GM19395 (cell line): ENCODE measurements around the gene KRT7.

Experiments used
- ATAC-seq: cut with Tn5 transposase; IDR thresholded peaks from one replicate; pipeline ENCODE4 v1.9.1; 2021; ENCODE audit warnings: mild to moderate bottlenecking, moderate library complexity; ENCODE audit not compliant: unreplicated experiment

Gene KRT7

GRCh38 chr12:52232674-52233461 is at the start of gene KRT7:
TSS of gene KRT7 (plus strand) at chr12:52233243. CDS start at chr12:52233297, 54 bp downstream.
- ATAC-seq = no peak

- ATAC-seq = no peak
Measured at GRCh38 chr12:52183544-52183910, 49.5 kb upstream of the KRT7 start.

DNA sequence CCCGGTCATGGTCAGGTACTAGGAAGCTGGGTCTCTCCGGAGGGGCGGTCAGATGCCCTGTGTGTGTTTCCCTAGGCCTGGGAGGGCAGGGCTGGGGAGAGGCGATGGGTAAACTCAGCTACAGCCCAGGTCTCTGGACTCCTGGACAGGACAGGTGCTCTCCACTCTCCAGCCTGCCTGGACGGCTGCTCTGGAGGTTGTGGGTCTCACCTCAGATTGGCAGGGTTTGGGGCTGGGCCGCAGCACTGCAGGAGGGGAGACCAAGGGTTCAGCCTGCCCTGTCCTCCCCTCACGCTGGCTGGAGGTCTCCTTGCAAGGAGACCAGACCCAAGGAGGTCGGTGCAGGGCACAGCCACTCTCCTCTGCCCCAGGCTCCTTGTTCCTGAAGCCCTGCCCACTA is 49.1 kb upstream of the KRT7 start:
- ATAC-seq = no peak

DNA sequence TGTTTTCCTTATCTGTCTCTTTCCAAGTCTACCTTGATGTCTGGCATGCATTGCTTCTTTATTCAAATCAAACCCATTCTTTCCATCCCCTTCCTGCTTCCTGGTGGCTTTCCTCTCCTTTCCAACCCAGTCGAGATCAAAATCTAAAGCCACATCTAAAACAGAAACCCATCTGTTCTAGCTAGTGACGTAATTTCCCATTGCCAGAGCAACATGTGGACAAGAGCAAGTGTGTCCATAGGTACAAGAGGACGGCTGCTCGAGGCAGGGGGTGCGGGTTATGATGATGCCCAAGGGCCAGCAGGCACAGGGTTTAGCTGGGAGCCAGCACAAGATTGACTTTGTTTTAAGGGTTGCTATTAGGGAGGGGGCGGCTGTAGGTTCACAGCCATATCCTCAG is 48.2 kb upstream of the KRT7 start:
- no peak for ATAC-seq

DNA sequence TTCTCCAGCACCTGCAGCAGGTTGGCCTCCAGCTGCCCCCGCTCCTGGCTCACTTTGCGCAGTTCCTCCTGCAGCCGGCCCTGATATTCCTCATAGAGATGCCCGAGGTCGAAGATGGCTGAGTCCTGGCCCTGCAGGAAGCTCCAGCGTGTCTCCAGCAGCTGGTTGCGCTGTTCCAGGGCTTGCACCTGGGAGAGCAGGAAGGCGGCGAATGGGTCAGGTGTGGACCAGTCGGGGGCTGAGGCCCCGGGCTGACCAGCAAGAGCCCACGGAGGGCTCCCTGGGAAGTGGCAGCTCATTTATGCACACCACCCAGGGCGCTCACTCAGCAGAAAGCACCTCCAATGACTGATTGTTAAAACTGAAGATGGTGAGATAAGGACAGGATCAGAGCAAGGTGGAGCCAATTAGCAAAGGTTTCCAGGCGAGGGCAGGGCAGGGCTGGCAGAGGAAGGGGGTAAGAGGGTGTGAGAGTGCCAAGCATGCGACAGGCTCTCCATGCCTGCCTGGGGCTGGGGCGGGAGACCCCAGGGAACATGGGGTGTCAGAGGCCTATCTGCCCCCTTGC is 47.6 kb upstream of the KRT7 start:
- ATAC-seq = no peak

DNA sequence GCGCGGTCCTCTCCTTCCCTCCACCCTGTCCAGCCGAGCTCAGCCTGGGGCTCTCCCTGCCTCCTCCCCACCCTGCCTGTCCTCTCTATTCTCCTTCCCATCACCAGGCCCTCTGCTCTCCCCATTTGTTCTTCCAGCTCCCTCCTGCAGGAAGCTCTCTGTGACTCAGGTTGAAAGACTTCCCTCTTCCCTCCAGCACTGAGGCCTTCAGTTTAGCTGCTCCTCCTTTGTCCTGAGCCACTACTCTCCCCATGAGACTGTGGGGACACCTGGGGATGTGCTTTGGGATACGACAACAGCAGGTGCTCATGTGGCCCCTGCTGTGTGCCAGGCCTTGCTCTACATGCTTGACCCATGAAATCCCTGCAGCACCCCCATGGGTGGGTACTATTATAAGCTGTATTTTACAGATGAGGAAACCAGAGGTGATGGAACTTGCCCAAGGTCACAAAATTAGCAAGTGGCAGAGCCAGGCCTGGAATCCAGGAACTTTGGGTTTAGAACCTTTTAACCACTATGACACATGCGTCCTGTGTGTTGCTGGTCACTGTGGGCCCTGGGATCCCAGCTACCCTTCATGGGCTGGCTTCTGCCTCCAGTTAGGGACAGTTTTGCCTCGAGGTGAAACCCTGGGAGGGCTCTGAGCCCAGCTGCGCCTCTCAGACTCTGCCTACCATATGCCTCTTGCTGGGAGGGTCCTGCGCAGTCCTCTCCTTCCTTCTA is 46.8 kb upstream of the KRT7 start:
- no peak for ATAC-seq

GRCh38 chr12:52187206-52187605 is 45.8 kb upstream of the KRT7 start:
- ATAC-seq = no peak

DNA sequence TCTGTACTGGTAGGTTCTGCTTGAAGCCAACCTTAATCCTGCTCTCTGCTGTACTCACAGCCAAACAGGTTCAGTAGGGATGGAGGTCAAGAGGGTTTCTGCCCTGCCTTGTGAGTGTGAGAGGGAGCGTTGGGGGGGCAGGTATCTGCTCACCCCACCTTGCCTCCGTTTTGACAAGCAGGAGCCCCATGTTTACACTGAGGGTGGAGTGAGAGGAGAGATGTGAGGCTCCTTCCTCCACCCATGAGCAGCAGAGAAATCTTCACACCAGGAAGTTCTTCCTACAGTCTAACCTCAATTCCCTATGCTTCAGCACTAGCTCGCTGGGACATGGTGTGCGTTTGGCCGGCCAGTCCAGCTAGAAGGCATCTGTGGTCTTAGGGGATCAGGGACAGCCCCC is 45.4 kb upstream of the KRT7 start:
- no peak for ATAC-seq

- ATAC-seq = no peak
Measured at GRCh38 chr12:52188658-52189057, 44.4 kb upstream of the KRT7 start.

DNA sequence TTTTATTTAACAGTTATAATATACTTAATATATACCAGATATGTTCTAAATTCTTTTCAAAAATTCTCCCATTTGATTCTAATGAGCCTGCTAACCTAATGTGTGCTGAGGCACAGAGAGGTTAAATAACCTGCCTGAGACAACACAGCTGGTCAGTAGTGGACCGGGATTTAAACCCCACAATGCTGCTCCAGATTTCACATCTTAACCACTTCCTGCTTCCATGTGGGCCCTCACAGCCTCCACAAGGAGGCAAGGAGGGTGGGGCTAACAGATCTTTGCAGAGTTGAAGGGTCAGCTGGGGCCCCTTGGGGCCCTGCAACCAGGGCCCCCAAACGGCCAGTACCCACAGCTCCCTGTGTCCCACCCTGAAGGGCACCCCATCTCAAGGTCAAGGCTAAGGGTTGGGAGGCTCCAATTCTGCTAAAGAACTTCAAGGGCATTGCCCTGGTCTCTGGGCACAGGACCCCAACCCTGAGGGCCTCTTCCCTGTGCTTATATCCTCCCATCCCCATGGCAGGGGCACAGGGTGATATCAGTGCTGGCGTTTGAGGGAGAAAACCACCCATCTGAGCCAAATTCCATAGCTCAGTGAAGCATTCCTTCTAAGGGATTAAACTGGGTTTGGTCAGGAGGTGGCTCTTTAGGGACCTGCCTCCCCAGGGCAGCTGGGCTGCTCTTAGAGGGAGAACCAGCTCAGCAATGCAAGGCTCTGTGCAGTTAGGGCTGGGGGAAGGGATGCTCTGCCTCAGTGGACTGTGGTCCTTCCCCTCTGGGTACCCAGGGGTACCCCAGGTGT is 43.5 kb upstream of the KRT7 start:
- no peak for ATAC-seq

DNA sequence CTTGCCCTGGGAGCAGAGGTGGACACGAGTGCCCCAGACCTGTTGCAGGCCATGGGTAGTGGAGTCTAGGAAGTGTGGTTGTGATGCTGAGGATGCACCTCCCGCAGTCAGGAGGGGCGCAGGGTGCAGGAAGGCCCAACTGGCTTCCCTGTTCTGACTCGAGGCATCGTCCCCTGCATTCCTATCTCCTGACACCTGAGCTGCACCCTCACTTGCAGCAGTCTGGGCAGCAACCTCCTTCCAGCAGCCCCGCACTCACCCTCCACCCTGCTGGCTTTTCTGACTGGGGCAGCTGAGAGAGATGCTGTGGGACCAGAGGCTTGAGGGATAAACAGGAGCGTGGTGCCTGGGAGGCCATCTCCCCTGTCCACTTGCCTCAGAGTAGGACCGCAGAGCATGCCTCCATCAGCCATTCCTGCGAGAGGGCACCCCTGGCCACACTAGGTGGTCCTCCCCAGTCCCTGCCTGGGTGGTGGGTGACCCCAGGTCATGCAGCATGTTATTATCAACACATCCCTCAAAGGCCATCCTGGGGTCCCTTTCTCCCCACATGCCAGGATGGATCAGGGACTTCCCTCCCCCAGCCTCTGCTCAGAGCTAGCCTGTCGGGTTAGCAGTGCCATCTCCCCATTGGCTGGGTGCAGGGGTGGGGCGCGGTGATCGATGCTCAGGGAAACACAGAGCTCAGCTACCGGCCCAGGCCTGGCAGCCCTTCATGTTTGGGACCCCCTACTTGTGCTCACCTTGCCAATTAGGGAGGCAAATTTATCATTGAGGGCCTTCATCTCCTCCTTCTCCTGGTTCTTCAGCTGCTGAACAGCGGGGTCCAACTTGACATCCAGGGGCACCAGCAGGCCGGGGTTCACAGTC is 41.9 kb upstream of the KRT7 start:
- ATAC-seq = no peak

DNA sequence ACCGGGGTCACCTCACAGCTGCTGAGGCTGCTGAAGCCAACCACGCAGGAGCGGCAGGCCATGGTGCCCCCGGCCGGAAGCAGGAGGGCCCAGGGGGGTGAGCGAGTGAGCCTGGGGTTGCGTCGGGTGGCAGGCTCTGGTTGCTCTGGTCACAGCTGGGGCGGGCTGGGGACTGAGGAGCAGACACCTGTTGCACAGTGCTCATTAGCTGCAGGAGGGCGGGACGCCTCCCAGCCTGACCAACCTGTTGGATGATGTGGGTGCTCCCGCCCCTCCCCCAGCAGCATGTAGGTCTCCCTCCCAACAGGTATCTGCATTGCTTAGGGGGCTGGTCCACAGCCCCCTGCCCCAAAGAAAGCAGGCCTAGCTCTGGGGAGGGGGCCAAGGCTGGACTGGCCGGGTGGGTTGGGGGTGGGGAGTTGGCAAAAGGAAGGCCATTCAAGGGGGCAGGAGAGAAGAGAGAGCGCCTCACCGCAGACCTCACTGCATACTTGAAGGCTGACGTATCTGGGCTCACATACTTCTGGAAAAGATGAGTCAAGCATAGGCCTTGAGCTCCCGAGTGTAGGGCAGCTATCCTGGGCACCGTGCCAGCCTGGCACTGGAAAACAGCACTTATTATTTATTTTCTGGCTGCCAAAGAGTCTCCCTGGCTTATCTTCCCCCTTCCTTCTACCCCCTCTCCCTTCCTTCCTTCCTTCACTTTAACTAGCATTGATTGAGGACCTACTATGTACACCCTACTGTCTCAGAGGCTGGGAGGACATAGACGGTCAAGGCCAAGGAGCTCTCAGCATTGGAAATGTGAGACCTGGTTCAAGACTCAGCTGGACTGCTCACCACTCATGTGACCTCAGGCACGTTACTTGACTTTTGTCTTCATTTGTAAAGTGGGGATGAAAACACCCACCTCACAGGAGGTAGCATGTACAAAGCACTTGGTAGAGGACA is 40.9 kb upstream of the KRT7 start, which contains the start of gene KRT80:
KRT80 (minus strand) TSS at position 174 of the 951 bp plus-strand sequence; CDS start at position 62, 112 bp downstream.
- no peak for ATAC-seq

- no peak for ATAC-seq
Measured at GRCh38 chr12:52193532-52193931, 39.5 kb upstream of the KRT7 start.

DNA sequence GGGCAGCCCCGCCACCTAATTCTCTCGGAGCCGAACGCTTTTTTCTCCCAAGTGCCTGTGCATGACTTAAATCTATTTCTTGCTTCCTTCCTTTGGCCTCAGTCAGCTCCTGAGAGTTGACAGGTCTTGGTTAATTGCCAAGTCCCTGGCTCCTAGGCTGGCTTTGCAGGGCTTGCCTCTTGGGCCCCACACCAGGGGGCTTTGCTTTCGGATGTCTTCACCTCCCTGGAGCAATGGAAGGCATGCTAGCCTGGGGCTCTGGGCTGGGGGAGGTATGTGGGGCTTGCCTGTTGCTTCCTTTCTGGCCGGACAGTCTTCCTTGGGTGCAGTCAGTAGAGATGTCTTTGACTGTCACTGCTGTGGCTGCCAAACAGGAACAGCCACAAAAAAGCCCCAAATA is 39.1 kb upstream of the KRT7 start:
- ATAC-seq = no peak

- no peak for ATAC-seq
Measured at GRCh38 chr12:52195065-52195730, 37.8 kb upstream of the KRT7 start.

DNA sequence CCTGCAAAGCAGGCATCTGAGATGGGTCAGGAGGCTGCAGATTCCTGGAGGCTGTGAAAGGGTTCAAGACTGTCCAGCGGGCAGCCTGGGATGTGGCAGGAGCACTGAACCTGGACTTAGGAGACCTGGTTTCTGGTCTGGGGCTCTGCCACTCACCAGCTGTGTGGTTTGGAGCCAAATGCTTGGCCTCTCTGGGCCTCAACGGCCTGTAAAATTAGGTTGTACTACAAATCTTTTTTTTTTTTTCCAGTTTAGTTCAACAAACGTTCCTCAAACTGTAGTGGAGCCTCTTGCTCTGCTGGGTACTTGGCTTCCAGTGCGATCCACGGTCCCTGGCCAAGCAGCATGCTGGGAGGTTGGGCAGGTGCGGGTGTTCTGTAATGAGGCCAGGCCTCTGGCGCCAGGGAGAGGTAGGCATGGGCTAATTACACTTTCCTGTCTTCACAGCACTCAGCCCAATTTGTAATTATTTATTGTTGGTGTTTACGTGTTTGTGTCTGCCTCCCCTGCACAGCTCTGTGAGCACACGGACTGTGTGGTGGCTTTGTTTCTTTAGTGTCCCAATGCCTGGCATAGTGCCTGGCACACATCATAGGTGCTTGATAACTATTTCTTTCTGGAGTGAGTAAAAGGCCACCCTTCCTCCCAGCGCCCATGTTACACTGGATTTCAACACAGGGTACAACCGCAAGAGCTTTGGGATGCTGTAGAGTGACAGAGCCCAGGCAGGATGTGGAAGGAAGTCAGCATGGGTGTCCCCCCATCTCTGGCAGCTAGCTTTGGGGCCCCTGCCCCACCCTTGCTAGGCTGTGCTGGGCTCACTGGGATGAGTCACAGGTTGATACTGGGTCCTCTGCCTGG is 35.4 kb upstream of the KRT7 start:
- ATAC-seq = no peak

DNA sequence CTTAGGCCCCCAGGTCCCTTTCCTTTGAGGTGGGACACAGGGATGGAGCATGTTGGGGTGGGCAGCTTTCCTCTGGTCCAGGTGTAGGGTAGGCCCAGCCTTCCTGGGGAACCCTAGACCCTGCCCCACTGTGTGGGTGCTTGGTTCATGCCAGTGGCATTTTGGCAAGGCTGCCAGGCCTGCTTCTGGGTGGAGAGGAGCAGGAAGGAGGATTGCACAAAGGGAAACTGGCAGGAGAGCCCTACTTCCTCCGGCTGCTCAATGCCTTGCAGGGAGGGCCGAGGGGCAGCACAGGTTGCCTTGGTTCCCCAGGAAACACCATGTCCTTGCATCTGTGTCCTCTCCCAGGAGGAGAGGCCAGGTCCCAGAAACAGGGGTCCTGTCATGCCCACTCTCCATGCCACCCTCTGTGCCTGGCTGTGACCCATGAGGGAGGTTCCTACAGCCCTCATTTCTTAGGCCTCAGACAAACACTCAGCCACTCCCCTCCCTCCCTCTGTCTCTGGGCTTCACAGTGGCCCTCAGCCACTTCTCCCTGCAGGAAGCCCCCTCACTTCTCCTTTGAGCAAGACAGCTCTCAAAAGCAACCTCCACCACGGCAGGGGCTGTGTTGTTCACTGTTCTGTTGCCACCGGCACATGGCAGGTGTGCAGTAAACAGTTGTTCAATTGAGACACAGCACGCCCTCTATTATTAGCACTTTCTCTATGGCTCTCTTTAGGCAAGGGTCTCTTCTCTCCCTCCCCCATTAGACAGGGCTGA is 34.4 kb upstream of the KRT7 start:
- no peak for ATAC-seq
